DMS153 (cell line): Measurements from ENCODE around the gene PAX5.

ENCODE experiments used
- DNase-seq: peaks from one replicate; lab custom pipeline; 2025; lab: John Stamatoyannopoulos, UW

PAX5 gene

GRCh38 chr9:36987409-36987808 is 46.7 kb downstream of the PAX5 start:
- no peak for DNase-seq

- DNase-seq, result no peak
These were observed 47.3 kb downstream of the PAX5 start for GRCh38 chr9:36986468-36987408.

- no peak for DNase-seq
These were observed 48.1 kb downstream of the PAX5 start for GRCh38 chr9:36985769-36986467.

- DNase-seq, result no peak
These were observed 48.9 kb downstream of the PAX5 start for GRCh38 chr9:36985061-36985768.

- peak; percentile 72 for DNase-seq
These were observed 53.7 kb downstream of the PAX5 start for GRCh38 chr9:36980148-36980974.

GRCh38 chr9:36976371-36977030 is 57.6 kb downstream of the PAX5 start:
- no peak for DNase-seq

- DNase-seq, result no peak
These were observed 59.3 kb downstream of the PAX5 start for GRCh38 chr9:36974731-36975130.

GRCh38 chr9:36971935-36972488 is 62.1 kb downstream of the PAX5 start:
- DNase-seq, result no peak

GRCh38 chr9:36970007-36970888 is 63.8 kb downstream of the PAX5 start:
- peak; percentile 44 for DNase-seq

GRCh38 chr9:36969216-36969771 is 64.8 kb downstream of the PAX5 start:
- no peak for DNase-seq

- no peak for DNase-seq
These were observed 65.4 kb downstream of the PAX5 start for GRCh38 chr9:36968574-36969215.

GRCh38 chr9:36967997-36968396 is 66.1 kb downstream of the PAX5 start:
- no peak for DNase-seq

- no peak for DNase-seq
These were observed 67.5 kb downstream of the PAX5 start for GRCh38 chr9:36966371-36967097.

GRCh38 chr9:36964791-36965190 is 69.3 kb downstream of the PAX5 start:
- DNase-seq, result no peak

- DNase-seq, result no peak
These were observed 70.7 kb downstream of the PAX5 start for GRCh38 chr9:36963346-36963745.

GRCh38 chr9:36962691-36963090 is 71.4 kb downstream of the PAX5 start:
- DNase-seq, result no peak

- no peak for DNase-seq
These were observed 72.3 kb downstream of the PAX5 start for GRCh38 chr9:36961561-36962325.
